Astrocyte (in vitro differentiated cells and primary cell): ENCODE results near the gene CRACDL. TPM values are rescaled to one million over a fixed set of nuclear protein-coding genes. Genes with fewer than 3 reads are reported as not detected.

Experiments
- DNase-seq: peaks from one replicate; pipeline ENCODE4 v3.0.0-alpha.2; 2010; ENCODE audit warnings: low read depth
- FAIRE-seq: peaks from 2 replicates; lab custom pipeline; 2011; peaks lifted over from hg19 to GRCh38; lab: Jason Lieb, UNC
- H2AFZ ChIP-seq: 2 replicates; pipeline ENCODE4 v1.6.0; 2012; ENCODE audit warnings: low read depth, low read length, inconsistent platforms
- H3K27ac ChIP-seq: 2 replicates; pipeline ENCODE4 v1.5.1; 2011; ENCODE audit warnings: low read depth, low read length, inconsistent platforms
- H3K27me3 ChIP-seq: 2 replicates; pipeline ENCODE4 v1.6.0; 2011; ENCODE audit warnings: low read length, inconsistent platforms; ENCODE audit not compliant: insufficient read depth
- H3K36me3 ChIP-seq: 2 replicates; pipeline ENCODE4 v1.5.1; 2011; ENCODE audit warnings: low read length, inconsistent platforms; ENCODE audit not compliant: insufficient read depth
- H3K4me1 ChIP-seq: 2 replicates; pipeline ENCODE4 v1.5.1; 2011; ENCODE audit warnings: low read length, inconsistent platforms; ENCODE audit not compliant: insufficient read depth
- H3K4me2 ChIP-seq: 2 replicates; pipeline ENCODE4 v1.6.0; 2012; ENCODE audit warnings: low read length, inconsistent platforms
- H3K4me3 ChIP-seq: 2 replicates; pipeline ENCODE4 v1.5.1; 2011; ENCODE audit warnings: low read depth, mild to moderate bottlenecking, low read length, inconsistent platforms; ENCODE audit not compliant: insufficient read depth
- H3K79me2 ChIP-seq: 2 replicates; pipeline ENCODE4 v1.6.0; 2012; ENCODE audit warnings: mild to moderate bottlenecking, low read length, inconsistent platforms; ENCODE audit not compliant: insufficient read depth
- H3K9ac ChIP-seq: 2 replicates; pipeline ENCODE4 v1.6.0; 2012; ENCODE audit warnings: mild to moderate bottlenecking, low read length, inconsistent platforms
- H3K9me3 ChIP-seq: 2 replicates; pipeline ENCODE4 v1.5.1; 2012; ENCODE audit warnings: low read depth, mild to moderate bottlenecking, low read length, inconsistent platforms; ENCODE audit not compliant: insufficient read depth
- H4K20me1 ChIP-seq: 2 replicates; pipeline ENCODE4 v1.6.0; 2012; ENCODE audit warnings: low read length, inconsistent platforms; ENCODE audit not compliant: insufficient read depth
- H3K27ac Mint-ChIP-seq: one replicate; pipeline ENCODE4 v1.8.0; 2021; ENCODE audit warnings: mild to moderate bottlenecking, mixed read lengths; ENCODE audit not compliant: unreplicated experiment
- H3K27me3 Mint-ChIP-seq: one replicate; pipeline ENCODE4 v1.8.0; 2021; ENCODE audit warnings: low read depth, mixed read lengths; ENCODE audit not compliant: unreplicated experiment
- H3K36me3 Mint-ChIP-seq: one replicate; pipeline ENCODE4 v1.8.0; 2021; ENCODE audit warnings: low read depth, mixed read lengths; ENCODE audit not compliant: unreplicated experiment
- H3K4me1 Mint-ChIP-seq: one replicate; pipeline ENCODE4 v1.8.0; 2021; ENCODE audit warnings: low read depth, mixed read lengths; ENCODE audit not compliant: unreplicated experiment
- H3K4me3 Mint-ChIP-seq: one replicate; pipeline ENCODE4 v1.8.0; 2021; ENCODE audit warnings: mild to moderate bottlenecking, moderate library complexity, mixed read lengths; ENCODE audit not compliant: unreplicated experiment
- H3K9me3 Mint-ChIP-seq: one replicate; pipeline ENCODE4 v1.8.0; 2021; ENCODE audit warnings: mild to moderate bottlenecking, mixed read lengths; ENCODE audit not compliant: unreplicated experiment
- EZH2 ChIP-seq: IDR thresholded peaks from 2 replicates; pipeline ENCODE4 v1.6.1; 2012; ENCODE audit warnings: mild to moderate bottlenecking, low read length, inconsistent platforms; ENCODE audit not compliant: insufficient read depth
- total RNA-seq: library from RNA; stranded (reverse); gene quantifications from 2 replicates; pipeline ENCODE4 v1.2.1, GENCODE V29; 2021
- TF ChIP-seq, protein P1 (sequence below): IDR thresholded peaks from 2 replicates; pipeline ENCODE4 v1.5.1; 2011; ENCODE audit warnings: low read depth, mild to moderate bottlenecking, inconsistent platforms, low read length, moderate library complexity; ENCODE audit not compliant: insufficient read depth

Gene CRACDL
- total RNA-seq, 1 donor from 2014 or later: 1.8 TPM

DNA sequence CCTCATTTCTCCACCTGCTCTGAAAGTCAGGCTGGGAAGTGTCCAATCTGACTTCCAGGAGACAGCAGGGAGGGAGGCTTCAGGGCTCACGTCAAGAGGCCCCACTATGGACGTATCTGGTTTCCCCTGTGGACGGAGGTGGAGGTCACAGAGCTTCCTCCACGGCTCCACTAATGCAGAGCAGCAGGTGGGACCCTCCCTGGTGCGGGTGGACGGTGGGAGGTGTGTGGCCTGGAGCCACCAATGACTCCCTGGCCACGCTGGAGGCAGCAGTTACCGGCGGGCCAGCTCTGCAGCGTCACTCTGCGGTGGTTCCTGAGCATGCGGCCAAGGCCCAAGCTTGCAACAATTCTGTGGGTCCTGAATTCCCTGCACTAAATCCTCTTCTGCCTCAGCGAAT is 9.0 kb downstream of the CRACDL start:
- Mint-ChIP-seq H3K4me1 (peaks cover 14% of the 10 kb centered on the region), H3K27me3 (peaks cover 16% of the 10 kb centered on the region), H3K36me3 (peaks cover 2% of the 10 kb centered on the region), H3K9me3 (no peaks in the 10 kb centered on the region), H3K4me3 (no peak overlapping the region), H3K27ac (no peak overlapping the region)
- TF ChIP-seq, protein P1, sequence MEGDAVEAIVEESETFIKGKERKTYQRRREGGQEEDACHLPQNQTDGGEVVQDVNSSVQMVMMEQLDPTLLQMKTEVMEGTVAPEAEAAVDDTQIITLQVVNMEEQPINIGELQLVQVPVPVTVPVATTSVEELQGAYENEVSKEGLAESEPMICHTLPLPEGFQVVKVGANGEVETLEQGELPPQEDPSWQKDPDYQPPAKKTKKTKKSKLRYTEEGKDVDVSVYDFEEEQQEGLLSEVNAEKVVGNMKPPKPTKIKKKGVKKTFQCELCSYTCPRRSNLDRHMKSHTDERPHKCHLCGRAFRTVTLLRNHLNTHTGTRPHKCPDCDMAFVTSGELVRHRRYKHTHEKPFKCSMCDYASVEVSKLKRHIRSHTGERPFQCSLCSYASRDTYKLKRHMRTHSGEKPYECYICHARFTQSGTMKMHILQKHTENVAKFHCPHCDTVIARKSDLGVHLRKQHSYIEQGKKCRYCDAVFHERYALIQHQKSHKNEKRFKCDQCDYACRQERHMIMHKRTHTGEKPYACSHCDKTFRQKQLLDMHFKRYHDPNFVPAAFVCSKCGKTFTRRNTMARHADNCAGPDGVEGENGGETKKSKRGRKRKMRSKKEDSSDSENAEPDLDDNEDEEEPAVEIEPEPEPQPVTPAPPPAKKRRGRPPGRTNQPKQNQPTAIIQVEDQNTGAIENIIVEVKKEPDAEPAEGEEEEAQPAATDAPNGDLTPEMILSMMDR: no peak
- TF ChIP-seq EZH2: no peak
- Histone ChIP-seq H4K20me1 (no peaks in the 10 kb centered on the region), H3K36me3 (no peaks in the 10 kb centered on the region), H3K79me2 (no peaks in the 10 kb centered on the region), H3K27ac (no peak overlapping the region), H3K4me2 (peak overlapping the region; percentile 32), H3K27me3 (peaks cover 3% of the 10 kb centered on the region), H3K4me3 (no peak overlapping the region), H3K4me1 (peaks cover 4% of the 10 kb centered on the region), H2AFZ (no peak overlapping the region), H3K9me3 (no peaks in the 10 kb centered on the region), H3K9ac (no peak overlapping the region)
- DNase-seq (no peak), FAIRE-seq (no peak)

DNA sequence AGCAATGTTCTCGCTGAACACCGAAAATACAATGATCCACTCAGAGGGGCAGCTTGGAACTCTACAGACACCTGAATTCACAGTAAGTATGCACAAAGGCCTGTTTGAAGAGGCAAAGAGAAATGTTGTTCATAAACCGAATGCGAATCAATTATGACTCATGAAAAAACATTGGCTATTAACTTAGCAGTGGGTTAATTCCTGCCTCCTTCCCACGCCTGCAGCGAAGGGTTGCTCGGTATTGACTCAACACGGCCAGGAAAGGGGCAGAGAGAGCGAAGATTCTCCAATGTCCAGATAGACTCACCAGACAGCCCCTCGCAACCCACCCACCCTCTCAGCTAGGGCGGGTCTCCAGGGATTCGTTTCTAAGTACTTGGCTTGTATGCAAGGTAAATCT is 9.4 kb downstream of the CRACDL start:
- Histone ChIP-seq H3K4me2 (peak overlapping the region; percentile 32), H2AFZ (no peak overlapping the region), H3K79me2 (no peaks in the 10 kb centered on the region), H3K27ac (no peak overlapping the region), H3K9me3 (no peaks in the 10 kb centered on the region), H3K9ac (no peak overlapping the region), H3K4me3 (no peak overlapping the region), H3K4me1 (peaks cover 4% of the 10 kb centered on the region), H3K27me3 (peaks cover 3% of the 10 kb centered on the region), H4K20me1 (no peaks in the 10 kb centered on the region), H3K36me3 (no peaks in the 10 kb centered on the region)
- Mint-ChIP-seq H3K4me3 (no peak overlapping the region), H3K27ac (no peak overlapping the region), H3K4me1 (peaks cover 10% of the 10 kb centered on the region), H3K9me3 (no peaks in the 10 kb centered on the region), H3K36me3 (peaks cover 2% of the 10 kb centered on the region), H3K27me3 (peaks cover 13% of the 10 kb centered on the region)
- DNase-seq (peak; percentile 62), FAIRE-seq (no peak)
- TF ChIP-seq, protein P1: no peak
- TF ChIP-seq EZH2: no peak

DNA sequence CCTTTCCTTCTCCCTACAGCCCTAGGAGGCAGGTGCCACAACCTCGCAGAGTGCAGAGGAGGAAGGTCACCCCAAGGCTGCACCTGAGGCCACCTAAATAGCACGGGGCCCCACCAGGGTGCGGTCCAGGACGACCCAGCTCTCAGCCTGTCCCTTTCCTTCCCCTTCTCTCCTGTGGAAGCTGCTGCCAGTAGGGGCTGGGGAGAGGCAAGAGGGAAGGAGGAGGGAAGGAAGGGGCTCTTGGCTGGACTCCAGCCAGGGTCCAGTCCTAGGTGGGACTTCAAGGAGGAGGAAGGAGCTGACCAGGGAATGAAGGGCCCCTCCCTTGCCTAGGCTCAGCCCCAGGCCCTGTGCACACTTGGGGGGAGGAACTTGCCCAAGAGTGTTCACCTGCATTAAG is 11.1 kb downstream of the CRACDL start:
- Histone ChIP-seq H2AFZ (no peak overlapping the region), H3K36me3 (no peaks in the 10 kb centered on the region), H3K27ac (no peak overlapping the region), H4K20me1 (no peaks in the 10 kb centered on the region), H3K9ac (no peak overlapping the region), H3K4me3 (no peak overlapping the region), H3K27me3 (peaks cover 8% of the 10 kb centered on the region), H3K79me2 (no peaks in the 10 kb centered on the region), H3K4me1 (peaks cover 4% of the 10 kb centered on the region), H3K9me3 (no peaks in the 10 kb centered on the region), H3K4me2 (no peak overlapping the region)
- Mint-ChIP-seq H3K4me3 (no peak overlapping the region), H3K9me3 (no peaks in the 10 kb centered on the region), H3K27me3 (peaks cover 10% of the 10 kb centered on the region), H3K27ac (no peak overlapping the region), H3K36me3 (peaks cover 6% of the 10 kb centered on the region), H3K4me1 (peaks cover 6% of the 10 kb centered on the region)
- DNase-seq (no peak), FAIRE-seq (no peak)
- TF ChIP-seq, protein P1: no peak
- no peak for TF ChIP-seq EZH2
